Measurements from ENCODE around the gene DIS3L2.
"Not testable (repeated sequence)": the region's sequence is repeated elsewhere in the genome, so short reads cannot be mapped to it uniquely, and the experiment has no call there.

- TF ChIP-seq POLR2A (IDR thresholded peaks at IDR 0.05; ENCODE audit: low read length); GATA1 (IDR thresholded peaks at IDR 0.05; ENCODE audit: low read depth, low read length): not testable (repeated sequence)
These were observed 370.9 kb downstream of the DIS3L2 start for GRCh38 chr2:232332244-232332939.

All from erythroblast (primary cell).